Vagina (tissue), 2 donors: ENCODE results near the gene C1QC.

Experiments used
- CTCF ChIP-seq, 3 experiments: fragments of 450-650 bp in 2 of 3; fragments of 200-600 bp in 1 of 3; sonication (generic) in 1 of 3; IDR thresholded peaks; one replicate each; pipeline ENCODE4 v1.5.1; 2017 to 2019; ENCODE audit warnings: antibody characterized with exemption in 3 of 3, mild to moderate bottlenecking in 2 of 3, moderate library complexity in 2 of 3
- POLR2A ChIP-seq, 2 donors: fragments of 450-650 bp; IDR thresholded peaks; one replicate each; pipeline ENCODE4 v1.6.1; 2017; ENCODE audit warnings: antibody characterized with exemption in 2 of 2, mild to moderate bottlenecking in 2 of 2, moderate library complexity in 2 of 2
- POLR2AphosphoS5 ChIP-seq, 2 donors: sonication (generic); formaldehyde crosslinking; IDR thresholded peaks; one replicate each; pipeline ENCODE4 v1.9.0; 2017; ENCODE audit warnings: antibody characterized with exemption in 2 of 2, mild to moderate bottlenecking in 2 of 2, low read depth in 1 of 2; ENCODE audit not compliant: insufficient read depth in 1 of 2

- TF ChIP-seq CTCF (IDR thresholded peaks at IDR 0.05) = no peak
- no peak for TF ChIP-seq POLR2A (IDR thresholded peaks at IDR 0.05)
- no peak for TF ChIP-seq POLR2AphosphoS5 (IDR thresholded peaks at IDR 0.05; ENCODE audit: insufficient read depth in 1 of 2, low read depth in 1 of 2)
Measured at GRCh38 chr1:22602060-22602740, 41.2 kb upstream of the C1QC start.
